ENCODE results near the gene POPDC3. TPM values are rescaled to one million over a fixed set of nuclear protein-coding genes. Genes with fewer than 3 reads are reported as not detected.

Gene POPDC3
- total and polyA plus RNA-seq, 2 experiments from 2014 or later: 0.93 to 1.5 TPM

DNA sequence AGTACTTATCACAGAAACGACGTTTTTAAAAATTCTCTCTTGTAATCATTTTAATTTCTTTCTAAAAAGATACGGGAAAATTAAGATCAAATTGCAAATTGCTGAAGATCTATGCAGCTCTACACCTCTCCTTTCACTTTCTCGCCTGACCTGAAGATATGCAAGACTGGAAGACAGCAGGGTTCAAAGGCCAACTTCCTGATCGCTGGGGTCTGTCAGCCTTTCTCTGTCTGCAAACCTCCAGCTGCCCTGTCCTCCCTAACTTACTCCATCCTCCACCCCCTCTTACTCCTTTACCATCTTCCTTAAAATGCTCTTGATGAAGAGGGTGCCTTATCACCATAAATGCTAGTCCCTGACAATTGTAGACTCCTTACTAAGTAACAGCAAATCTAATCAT lies 63.7 kb downstream of the POPDC3 start:
- Histone ChIP-seq H3K9me3 (ENCODE audit: low read depth) (no peaks in the 10 kb centered on the region), H3K4me3 (no peak overlapping the region), H3K4me2 (no peak overlapping the region), H3K27ac (no peak overlapping the region), H3K4me1 (ENCODE audit: insufficient read depth) (no peaks in the 10 kb centered on the region), H3K27me3 (no peaks in the 10 kb centered on the region), H3K79me2 (no peaks in the 10 kb centered on the region), H3K36me3 (replicated peaks; ENCODE audit: insufficient read depth, low read depth) (no peaks in the 10 kb centered on the region), H4K20me1 (ENCODE audit: insufficient read depth, poor library complexity, severe bottlenecking) (no peaks in the 10 kb centered on the region), H2AFZ (no peak overlapping the region), H3K9me2 (replicated peaks; ENCODE audit: insufficient read depth) (no peaks in the 10 kb centered on the region)
- 70% methylated on average over 5 of the region's 5 CpGs for WGBS (ENCODE audit: low lambda C conversion rate, missing lambda C conversion rate)
- no peak for DNase-seq (ENCODE audit: low spot score)
- TF ChIP-seq, protein P1, sequence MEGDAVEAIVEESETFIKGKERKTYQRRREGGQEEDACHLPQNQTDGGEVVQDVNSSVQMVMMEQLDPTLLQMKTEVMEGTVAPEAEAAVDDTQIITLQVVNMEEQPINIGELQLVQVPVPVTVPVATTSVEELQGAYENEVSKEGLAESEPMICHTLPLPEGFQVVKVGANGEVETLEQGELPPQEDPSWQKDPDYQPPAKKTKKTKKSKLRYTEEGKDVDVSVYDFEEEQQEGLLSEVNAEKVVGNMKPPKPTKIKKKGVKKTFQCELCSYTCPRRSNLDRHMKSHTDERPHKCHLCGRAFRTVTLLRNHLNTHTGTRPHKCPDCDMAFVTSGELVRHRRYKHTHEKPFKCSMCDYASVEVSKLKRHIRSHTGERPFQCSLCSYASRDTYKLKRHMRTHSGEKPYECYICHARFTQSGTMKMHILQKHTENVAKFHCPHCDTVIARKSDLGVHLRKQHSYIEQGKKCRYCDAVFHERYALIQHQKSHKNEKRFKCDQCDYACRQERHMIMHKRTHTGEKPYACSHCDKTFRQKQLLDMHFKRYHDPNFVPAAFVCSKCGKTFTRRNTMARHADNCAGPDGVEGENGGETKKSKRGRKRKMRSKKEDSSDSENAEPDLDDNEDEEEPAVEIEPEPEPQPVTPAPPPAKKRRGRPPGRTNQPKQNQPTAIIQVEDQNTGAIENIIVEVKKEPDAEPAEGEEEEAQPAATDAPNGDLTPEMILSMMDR (IDR thresholded peaks at IDR 0.05; ENCODE audit: poor library complexity): no peak
- TF ChIP-seq EZH2 (IDR thresholded peaks at IDR 0.05; ENCODE audit: borderline replicate concordance) (no peak), EZH2phosphoT487 (IDR thresholded peaks at IDR 0.05; ENCODE audit: low read depth, severe bottlenecking, unreplicated experiment) (no peak)

DNA sequence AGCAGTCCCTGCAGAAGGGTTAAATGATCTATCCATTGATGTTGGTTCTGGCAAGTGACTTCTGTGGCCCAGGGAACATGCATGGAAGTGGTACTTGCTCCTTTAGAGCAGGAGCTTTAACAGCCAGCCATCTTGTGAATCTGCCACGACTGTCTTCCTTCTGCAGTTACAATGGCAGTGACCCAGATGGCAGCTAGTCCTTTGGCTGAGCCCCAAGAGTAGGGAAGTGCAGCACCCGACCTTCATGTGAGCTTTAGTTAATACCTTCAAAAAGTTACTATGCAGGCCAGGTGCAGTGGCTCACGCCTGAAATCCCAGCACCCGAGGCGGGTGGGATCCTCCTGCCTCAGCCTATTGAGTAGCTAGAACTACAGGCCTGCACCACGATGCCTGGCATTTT lies 66.4 kb downstream of the POPDC3 start:
- Histone ChIP-seq H3K4me2 (no peak overlapping the region), H3K27ac (no peak overlapping the region), H3K9me3 (ENCODE audit: low read depth) (no peaks in the 10 kb centered on the region), H3K4me3 (no peak overlapping the region), H3K9me2 (replicated peaks; ENCODE audit: insufficient read depth) (no peaks in the 10 kb centered on the region), H4K20me1 (ENCODE audit: insufficient read depth, poor library complexity, severe bottlenecking) (no peaks in the 10 kb centered on the region), H2AFZ (no peak overlapping the region), H3K4me1 (ENCODE audit: insufficient read depth) (no peaks in the 10 kb centered on the region), H3K79me2 (no peaks in the 10 kb centered on the region), H3K27me3 (no peaks in the 10 kb centered on the region), H3K36me3 (replicated peaks; ENCODE audit: insufficient read depth, low read depth) (no peaks in the 10 kb centered on the region)
- TF ChIP-seq EZH2 (IDR thresholded peaks at IDR 0.05; ENCODE audit: borderline replicate concordance): no peak
- TF ChIP-seq EZH2phosphoT487 (IDR thresholded peaks at IDR 0.05; ENCODE audit: low read depth, severe bottlenecking, unreplicated experiment): no peak
- TF ChIP-seq, protein P1 (IDR thresholded peaks at IDR 0.05; ENCODE audit: poor library complexity): no peak
- DNase-seq (ENCODE audit: low spot score): no peak
- 88% methylated on average over 6 of the region's 6 CpGs for WGBS (ENCODE audit: low lambda C conversion rate, missing lambda C conversion rate)

DNA sequence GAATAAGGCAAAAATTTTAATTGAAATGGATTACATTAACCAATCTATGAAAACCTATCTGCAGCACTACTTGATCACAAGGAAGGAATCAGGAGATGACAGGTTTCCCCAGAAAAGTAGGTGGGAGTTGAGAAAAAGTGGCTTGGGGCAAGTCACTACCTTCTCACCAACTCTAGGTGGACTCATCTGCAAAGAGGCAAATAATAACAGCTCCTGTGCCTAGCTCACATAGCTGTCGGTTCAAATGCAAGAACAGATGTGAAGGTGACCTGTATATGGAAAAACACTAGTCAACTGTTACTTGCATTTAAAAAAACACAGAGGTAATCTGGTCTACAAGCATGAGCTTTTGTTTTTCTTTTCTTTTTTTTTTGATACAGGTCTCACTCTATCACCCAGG lies 67.2 kb downstream of the POPDC3 start:
- Histone ChIP-seq H4K20me1 (ENCODE audit: insufficient read depth, poor library complexity, severe bottlenecking) (no peaks in the 10 kb centered on the region), H3K9me2 (replicated peaks; ENCODE audit: insufficient read depth) (no peaks in the 10 kb centered on the region), H3K79me2 (no peaks in the 10 kb centered on the region), H3K36me3 (replicated peaks; ENCODE audit: insufficient read depth, low read depth) (no peaks in the 10 kb centered on the region), H3K27ac (no peak overlapping the region), H2AFZ (no peak overlapping the region), H3K4me2 (no peak overlapping the region), H3K9me3 (ENCODE audit: low read depth) (no peaks in the 10 kb centered on the region), H3K4me1 (ENCODE audit: insufficient read depth) (no peaks in the 10 kb centered on the region), H3K27me3 (no peaks in the 10 kb centered on the region), H3K4me3 (no peak overlapping the region)
- no peak for TF ChIP-seq EZH2phosphoT487 (IDR thresholded peaks at IDR 0.05; ENCODE audit: low read depth, severe bottlenecking, unreplicated experiment)
- no peak for TF ChIP-seq EZH2 (IDR thresholded peaks at IDR 0.05; ENCODE audit: borderline replicate concordance)
- TF ChIP-seq, protein P1 (IDR thresholded peaks at IDR 0.05; ENCODE audit: poor library complexity): no peak
- DNase-seq (ENCODE audit: low spot score): no peak
- 100% methylated on average over 1 of the region's 1 CpG for WGBS (ENCODE audit: low lambda C conversion rate, missing lambda C conversion rate)

DNA sequence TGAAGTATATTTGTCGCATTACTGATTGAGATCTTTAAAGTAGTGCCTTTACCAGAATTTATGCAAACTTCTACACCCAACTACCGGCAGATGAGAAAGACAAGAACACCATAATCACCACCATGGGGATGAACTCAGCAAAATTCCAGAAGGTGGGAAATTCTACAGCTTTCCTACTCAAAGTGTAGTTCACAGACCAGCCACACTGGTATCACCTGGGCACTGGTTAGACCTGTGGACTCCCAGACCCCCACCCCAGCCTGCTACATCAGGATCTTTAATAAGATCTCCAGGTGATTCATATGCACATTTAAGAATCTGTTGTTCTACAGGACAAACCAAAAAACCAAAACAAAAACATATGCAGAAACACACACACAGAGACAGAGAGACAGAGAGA lies 67.9 kb downstream of the POPDC3 start:
- Histone ChIP-seq H3K27me3 (no peaks in the 10 kb centered on the region), H3K79me2 (no peaks in the 10 kb centered on the region), H2AFZ (no peak overlapping the region), H3K9me2 (replicated peaks; ENCODE audit: insufficient read depth) (no peaks in the 10 kb centered on the region), H3K27ac (no peak overlapping the region), H3K36me3 (replicated peaks; ENCODE audit: insufficient read depth, low read depth) (no peaks in the 10 kb centered on the region), H3K4me1 (ENCODE audit: insufficient read depth) (peaks cover 7% of the 10 kb centered on the region), H3K4me3 (no peak overlapping the region), H3K9me3 (ENCODE audit: low read depth) (no peaks in the 10 kb centered on the region), H4K20me1 (ENCODE audit: insufficient read depth, poor library complexity, severe bottlenecking) (no peaks in the 10 kb centered on the region), H3K4me2 (no peak overlapping the region)
- TF ChIP-seq, protein P1 (IDR thresholded peaks at IDR 0.05; ENCODE audit: poor library complexity): no peak
- no peak for TF ChIP-seq EZH2phosphoT487 (IDR thresholded peaks at IDR 0.05; ENCODE audit: low read depth, severe bottlenecking, unreplicated experiment)
- no peak for TF ChIP-seq EZH2 (IDR thresholded peaks at IDR 0.05; ENCODE audit: borderline replicate concordance)
- no peak for DNase-seq (ENCODE audit: low spot score)
- WGBS (ENCODE audit: low lambda C conversion rate, missing lambda C conversion rate): 93% methylated on average over 2 of the region's 2 CpGs
